Transverse colon (tissue), 4 donors: Measurements from ENCODE around the gene TRIM54. TPM values are rescaled to one million over a fixed set of nuclear protein-coding genes. Genes with fewer than 3 reads are reported as not detected.
A peak's percentile ranks its signal among the peaks of the same experiment; 100 is the strongest.

Experiments
- DNase-seq: peaks from one replicate; pipeline ENCODE4 v3.0.0-alpha.2; 2019
- H3K27ac ChIP-seq, 4 donors: fragments of 200-600 bp; sonication (generic); 2 replicates each; pipeline ENCODE4 v1.5.1; 2016 to 2018; ENCODE audit warnings: inconsistent platforms in 4 of 4
- H3K27me3 ChIP-seq: fragments of 200-600 bp; sonication (generic); 2 replicates; pipeline ENCODE4 v1.5.1; 2017; ENCODE audit warnings: inconsistent platforms
- H3K36me3 ChIP-seq, 4 donors: fragments of 200-600 bp; sonication (generic); 2 replicates each; pipeline ENCODE4 v1.5.1; 2017 to 2019; ENCODE audit warnings: inconsistent platforms in 4 of 4
- H3K4me1 ChIP-seq, 4 donors: fragments of 200-600 bp; sonication (generic); 2 replicates each; pipeline ENCODE4 v1.5.1; 2017 to 2020; ENCODE audit warnings: inconsistent platforms in 4 of 4
- H3K4me3 ChIP-seq, 4 donors: fragments of 200-600 bp; sonication (generic); 1 replicate in 1 of 4; 2 replicates in 3 of 4; pipeline versions ENCODE4 v1.5.1 to v1.6.1; 2017 to 2019; ENCODE audit warnings: inconsistent platforms in 4 of 4
- H3K9me3 ChIP-seq, 2 donors: fragments of 200-600 bp; sonication (generic); 2 replicates each; pipeline ENCODE4 v1.5.1; 2017 to 2019; ENCODE audit warnings: inconsistent platforms in 2 of 2
- EP300 ChIP-seq: sonication (generic); formaldehyde crosslinking; IDR thresholded peaks from one replicate; pipeline ENCODE4 v1.6.1; 2017; ENCODE audit warnings: antibody characterized with exemption, low read depth
- POLR2A ChIP-seq: fragments of 450-650 bp; IDR thresholded peaks from one replicate; pipeline ENCODE4 v1.6.1; 2016; ENCODE audit warnings: antibody characterized with exemption, mild to moderate bottlenecking, moderate library complexity
- POLR2AphosphoS5 ChIP-seq, 3 donors: sonication (generic); formaldehyde crosslinking; IDR thresholded peaks; one replicate each; pipeline ENCODE4 v1.6.1; 2016; ENCODE audit warnings: antibody characterized with exemption in 3 of 3
- WGBS, 2 donors: methylation state at CpG; one replicate each; pipeline ENCODE4 v1.1.5; 2018; ENCODE audit warnings: low coverage in 1 of 2; 5-methylcytosine and 5-hydroxymethylcytosine counted together
- in situ Hi-C, 4 donors: fragments of 200-750 bp; cut with MboI; loops; one replicate each; pipeline versions ENCODE4 v1.15.0 to v1.15.1; 2017; ENCODE audit warnings: low sequenced_read_pairs in 3 of 4, low pct_ligation_motif_present in 1 of 4, low pct_unique_long_range_greater_than_20kb in 1 of 4
- intact Hi-C: fragments of 100-400 bp; cut with DNase I; formaldehyde crosslinking; loops from one replicate; pipeline ENCODE4 v1.15.1; 2023; ENCODE audit warnings: low total_unique reads
- total RNA-seq, 4 donors: library from RNA; depleted of rRNA; stranded (reverse); fragments of >200 nt; gene quantifications; one replicate each; pipeline ENCODE4 v1.1.0, GENCODE V29; 2016
- TF ChIP-seq, protein P1 (sequence below), 5 experiments: fragments of 200-600 bp in 3 of 5; fragments of 450-650 bp in 2 of 5; sonication (generic) in 3 of 5; IDR thresholded peaks; 1 replicate in 2 of 5; 2 replicates in 3 of 5; pipeline ENCODE4 v1.5.1; 2016 to 2017; ENCODE audit warnings: antibody characterized with exemption in 5 of 5, inconsistent platforms in 3 of 5, mild to moderate bottlenecking in 2 of 5, moderate library complexity in 1 of 5

The TRIM54 gene
- total RNA-seq, 4 donors from 2014 or later = 0.40 to 1.9 (median 1.2) TPM; not detected in 1

DNA sequence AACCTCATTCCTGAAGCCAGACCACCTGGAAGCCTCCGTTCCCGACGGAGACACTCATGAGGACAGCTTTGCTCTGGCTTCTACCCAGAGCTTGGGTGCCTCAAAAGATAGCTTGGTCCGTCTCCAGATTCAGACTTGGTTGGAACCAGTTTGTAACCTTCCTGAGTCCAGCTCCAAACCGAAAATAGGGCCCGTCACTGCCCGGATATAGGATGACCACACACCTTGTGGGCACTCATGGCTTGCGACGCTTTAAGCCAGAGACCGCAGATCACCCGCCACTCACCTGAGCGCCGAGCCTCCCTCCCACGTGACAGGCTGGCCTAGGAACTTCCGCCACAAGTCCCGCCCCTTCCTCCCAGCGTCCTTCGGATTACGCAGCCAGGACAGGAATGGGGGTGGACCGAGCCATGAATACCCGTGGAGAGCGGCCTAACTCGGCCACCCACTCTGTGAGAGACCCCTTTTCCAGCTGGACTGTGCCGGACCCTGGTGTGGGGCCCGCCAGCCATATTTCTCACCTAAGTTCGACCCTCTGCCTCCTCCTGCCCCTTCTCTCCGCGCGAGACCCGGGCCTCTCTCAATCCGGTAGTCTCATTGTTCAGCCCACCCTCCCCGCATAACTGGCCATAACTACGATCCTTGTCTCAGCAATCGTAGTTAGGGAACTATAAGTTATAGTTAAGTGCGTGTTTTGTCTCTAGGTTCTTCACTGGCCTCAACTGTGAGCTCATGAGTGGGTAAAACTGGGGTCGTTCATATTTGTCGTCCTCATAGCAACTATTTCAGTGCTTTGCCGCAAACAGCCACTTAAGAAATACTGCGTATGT, 40.8 kb downstream of the TRIM54 start, which contains the start of gene MPV17:
Gene MPV17, minus strand, starts transcription at position 332 of the 830 bp plus-strand sequence. CDS start 580 bp downstream, outside the sequence.
- Histone ChIP-seq H3K4me1 (peaks cover 7 to 22% (median 18%) of the 10 kb centered on the region in 4 donors), H3K27ac (peak within 1 kb of the TSS; percentile 90 to 94 (median 92)), H3K27me3 (no peaks in the 10 kb centered on the region), H3K4me3 (peak within 1 kb of the TSS; percentile 71 to 76 (median 73)), H3K9me3 (no peaks in the 10 kb centered on the region), H3K36me3 (peaks cover 0 to 16% (median 5%) of the 10 kb centered on the region in 4 donors)
- TF ChIP-seq POLR2AphosphoS5 (IDR thresholded peaks at IDR 0.05) (peak; percentile 79 to 93 (median 93)), POLR2A (peak; percentile 84), EP300 (no peak)
- TF ChIP-seq, protein P1, sequence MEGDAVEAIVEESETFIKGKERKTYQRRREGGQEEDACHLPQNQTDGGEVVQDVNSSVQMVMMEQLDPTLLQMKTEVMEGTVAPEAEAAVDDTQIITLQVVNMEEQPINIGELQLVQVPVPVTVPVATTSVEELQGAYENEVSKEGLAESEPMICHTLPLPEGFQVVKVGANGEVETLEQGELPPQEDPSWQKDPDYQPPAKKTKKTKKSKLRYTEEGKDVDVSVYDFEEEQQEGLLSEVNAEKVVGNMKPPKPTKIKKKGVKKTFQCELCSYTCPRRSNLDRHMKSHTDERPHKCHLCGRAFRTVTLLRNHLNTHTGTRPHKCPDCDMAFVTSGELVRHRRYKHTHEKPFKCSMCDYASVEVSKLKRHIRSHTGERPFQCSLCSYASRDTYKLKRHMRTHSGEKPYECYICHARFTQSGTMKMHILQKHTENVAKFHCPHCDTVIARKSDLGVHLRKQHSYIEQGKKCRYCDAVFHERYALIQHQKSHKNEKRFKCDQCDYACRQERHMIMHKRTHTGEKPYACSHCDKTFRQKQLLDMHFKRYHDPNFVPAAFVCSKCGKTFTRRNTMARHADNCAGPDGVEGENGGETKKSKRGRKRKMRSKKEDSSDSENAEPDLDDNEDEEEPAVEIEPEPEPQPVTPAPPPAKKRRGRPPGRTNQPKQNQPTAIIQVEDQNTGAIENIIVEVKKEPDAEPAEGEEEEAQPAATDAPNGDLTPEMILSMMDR (IDR thresholded peaks at IDR 0.05) = no peak
- DNase-seq = peak; percentile 94
- 0% methylated on average over 3 to 28 of the region's 39 CpGs for WGBS, 2 donors
- intact Hi-C loops (no loop called here), in situ Hi-C loops (no loop called here)

DNA sequence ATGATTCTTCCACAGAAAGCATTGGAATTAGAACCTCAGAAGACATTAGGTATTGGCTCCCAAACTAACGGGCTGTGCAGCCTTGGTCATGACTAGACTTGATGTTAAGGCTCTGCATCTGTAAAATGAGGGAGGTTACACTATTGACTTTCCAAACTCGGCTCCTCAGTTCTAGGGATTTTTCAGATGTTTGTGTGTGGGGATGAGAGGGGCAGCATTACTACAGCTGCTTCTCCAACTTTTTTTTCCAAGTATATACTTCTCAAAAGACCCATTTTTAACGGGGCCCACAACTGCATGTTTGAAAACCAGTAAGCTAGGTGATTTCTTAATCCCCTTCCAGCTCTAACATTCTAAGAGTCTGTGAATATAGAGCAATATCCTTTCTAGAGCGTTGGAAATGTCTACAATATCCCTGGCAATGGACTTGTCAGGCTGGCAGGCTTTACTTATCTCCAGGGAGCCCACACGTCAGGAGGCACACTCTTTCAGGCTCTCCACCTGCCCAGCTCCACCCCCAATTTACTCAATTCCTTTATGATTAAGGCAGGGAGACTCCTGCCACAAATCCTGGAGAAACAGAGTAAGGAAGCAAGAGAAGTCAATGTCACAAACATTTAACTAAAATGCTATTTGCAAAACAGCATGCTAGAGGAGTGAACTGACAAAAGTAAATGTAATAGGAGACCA, 41.5 kb downstream of the TRIM54 start:
- Histone ChIP-seq H3K4me3 (peak overlapping the region; percentile 71 to 76 (median 73)), H3K36me3 (peaks cover 0 to 23% (median 9%) of the 10 kb centered on the region in 4 donors), H3K4me1 (peaks cover 7 to 22% (median 18%) of the 10 kb centered on the region in 4 donors), H3K27me3 (no peaks in the 10 kb centered on the region), H3K9me3 (no peaks in the 10 kb centered on the region), H3K27ac (peak overlapping the region; percentile 90 to 94 (median 92))
- TF ChIP-seq, protein P1 (IDR thresholded peaks at IDR 0.05) = no peak
- TF ChIP-seq POLR2A (no peak), EP300 (no peak), POLR2AphosphoS5 (IDR thresholded peaks at IDR 0.05) (no peak)
- intact Hi-C loops = no loop called here
- DNase-seq = no peak
- WGBS, 2 donors = 13 to 16% methylated on average over 4 to 5 of the region's 5 CpGs
- in situ Hi-C loops = no loop called here

DNA sequence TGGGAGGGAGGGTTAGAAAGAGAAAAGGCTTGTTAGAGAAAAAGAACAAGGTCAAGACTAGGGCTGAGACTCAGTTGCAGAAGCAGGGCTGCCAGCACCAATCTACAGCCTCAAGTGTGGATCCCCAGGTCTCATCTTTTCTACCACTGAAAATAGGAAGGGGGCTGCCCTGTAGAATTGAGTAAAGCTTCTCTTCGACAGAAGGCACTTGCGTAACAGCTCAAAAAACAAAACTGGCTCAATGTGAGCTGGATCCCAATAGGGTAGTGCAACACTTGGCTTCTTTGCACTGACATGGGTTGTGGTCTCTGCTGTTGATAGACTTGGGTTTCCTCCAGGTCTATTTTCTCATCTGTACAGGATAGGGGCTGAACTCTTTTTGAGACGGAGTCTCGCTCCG, 42.5 kb downstream of the TRIM54 start:
- 91 to 92% methylated on average over 2 to 5 of the region's 5 CpGs for WGBS, 2 donors
- peaks cover 7 to 22% (median 18%) of the 10 kb centered on the region in 4 donors for H3K4me1 ChIP-seq
- in situ Hi-C loops (no loop called here), intact Hi-C loops (no loop called here)
- no peaks in the 10 kb centered on the region for H3K27me3 ChIP-seq
- DNase-seq = no peak
- TF ChIP-seq EP300 (no peak), POLR2AphosphoS5 (IDR thresholded peaks at IDR 0.05) (no peak), POLR2A (no peak)
- TF ChIP-seq, protein P1 (IDR thresholded peaks at IDR 0.05) = no peak
- H3K27ac ChIP-seq = no peak overlapping the region
- no peak overlapping the region for H3K4me3 ChIP-seq
- peaks cover 0 to 33% (median 13%) of the 10 kb centered on the region in 4 donors for H3K36me3 ChIP-seq
- no peaks in the 10 kb centered on the region for H3K9me3 ChIP-seq

DNA sequence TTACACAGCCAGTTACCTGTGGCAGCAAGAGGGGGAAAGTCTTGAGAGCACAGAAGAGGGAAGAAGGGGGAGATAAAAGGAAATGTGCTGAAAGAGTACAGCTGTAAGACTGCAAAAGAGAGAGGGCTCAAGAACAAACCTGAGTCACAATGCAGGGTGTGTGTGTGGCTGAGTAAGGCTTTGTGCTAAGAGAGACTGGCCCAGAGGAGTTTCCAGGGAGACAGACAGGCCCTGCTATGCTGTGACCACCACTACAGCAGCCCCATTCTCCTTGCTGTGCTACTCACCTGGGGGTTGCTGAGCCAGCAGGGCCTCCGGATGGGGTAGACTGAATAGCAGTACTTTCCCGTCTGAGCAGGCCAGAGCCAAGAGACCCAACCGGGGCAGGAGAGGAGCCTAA, 53.1 kb downstream of the TRIM54 start:
- intact Hi-C loops = no loop called here
- in situ Hi-C loops = no loop called here
- 98% methylated on average over 3 of the region's 3 CpGs; no CpG with 5 or more reads in 1 of the 2 donors for WGBS, 2 donors
- no peak for TF ChIP-seq POLR2AphosphoS5 (IDR thresholded peaks at IDR 0.05)
- TF ChIP-seq, protein P1 (IDR thresholded peaks at IDR 0.05) = no peak
- TF ChIP-seq EP300 = no peak
- TF ChIP-seq POLR2A = no peak
- no peak for DNase-seq
- Histone ChIP-seq H3K27ac (no peak overlapping the region), H3K9me3 (no peaks in the 10 kb centered on the region), H3K36me3 (peaks cover 0 to 70% (median 32%) of the 10 kb centered on the region in 4 donors), H3K4me3 (no peak overlapping the region), H3K4me1 (no peaks in the 10 kb centered on the region), H3K27me3 (no peaks in the 10 kb centered on the region)
